D721Med (cell line): ENCODE measurements around the gene UBE2R2.
"Not testable (repeated sequence)": the region's sequence is repeated elsewhere in the genome, so short reads cannot be mapped to it uniquely, and the experiment has no call there.

ENCODE experiments used
- DNase-seq: peaks from one replicate; pipeline ENCODE4 v3.0.0; 2011; ENCODE audit warnings: low spot score; ENCODE audit not compliant: insufficient read length
- FAIRE-seq: peaks from 2 replicates; lab custom pipeline; 2011; peaks lifted over from hg19 to GRCh38; lab: Jason Lieb, UNC
- CTCF ChIP-seq: IDR thresholded peaks from 2 replicates; pipeline ENCODE4 v1.5.1; 2012; ENCODE audit warnings: mild to moderate bottlenecking, control low read depth; ENCODE audit not compliant: insufficient read depth; ENCODE audit errors: missing control alignments

UBE2R2 gene

GRCh38 chr9:33843312-33843961 lies 26.5 kb downstream of the UBE2R2 start:
- FAIRE-seq (no peak), DNase-seq (no peak)
- no peak for TF ChIP-seq CTCF

DNA sequence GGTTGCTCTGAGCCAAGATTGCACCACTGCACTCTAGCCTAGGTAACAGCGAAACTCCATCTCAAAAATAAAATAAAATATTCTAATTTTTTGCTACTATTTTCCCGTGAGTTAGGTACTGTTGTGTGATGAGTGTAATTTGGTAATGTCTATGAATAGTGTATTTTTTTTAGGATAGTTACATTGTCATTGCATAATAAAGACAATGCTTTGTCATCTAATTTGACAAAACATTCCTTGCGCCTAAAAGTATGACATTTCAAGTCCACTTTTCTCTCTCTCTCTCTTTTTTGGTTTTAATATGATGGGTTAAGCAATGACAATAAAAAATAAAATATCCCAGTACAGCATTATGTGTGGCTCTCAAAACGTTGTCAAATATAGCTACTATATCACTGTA lies 29.3 kb downstream of the UBE2R2 start:
- DNase-seq = no peak
- FAIRE-seq = no peak
- no peak for TF ChIP-seq CTCF

DNA sequence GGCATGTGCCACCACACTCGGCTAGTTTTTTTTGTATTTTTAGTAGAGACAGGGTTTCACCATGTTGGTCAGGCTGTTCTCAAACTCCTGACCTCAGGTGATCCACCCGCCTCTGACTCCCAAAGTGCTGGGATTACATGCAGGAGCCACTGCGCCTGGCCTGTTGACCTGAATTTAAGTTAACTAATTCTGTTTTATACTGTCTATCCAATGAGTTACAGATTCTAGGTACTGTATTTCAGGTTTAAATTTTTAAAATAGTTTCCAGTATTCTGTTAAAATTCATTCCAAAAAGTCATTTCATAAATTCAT lies 30.9 kb downstream of the UBE2R2 start:
- DNase-seq, FAIRE-seq: not testable (repeated sequence)

DNA sequence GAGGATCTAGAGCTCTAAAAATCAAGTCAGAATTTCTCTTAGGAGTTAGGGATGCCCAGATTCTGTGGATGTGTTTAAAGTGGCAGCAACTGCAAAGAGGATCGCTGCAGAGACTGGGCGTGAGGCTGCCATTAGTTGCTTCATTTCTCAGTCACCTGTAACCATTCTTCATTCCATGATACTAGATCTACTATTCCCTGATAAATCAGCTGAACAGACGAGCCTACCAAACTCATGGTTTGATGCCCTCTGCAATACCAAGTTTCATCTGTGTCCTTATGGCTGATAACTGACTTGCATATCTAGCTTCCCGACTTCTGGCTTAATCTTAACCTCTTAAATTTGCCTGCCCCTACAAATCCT lies 33.3 kb downstream of the UBE2R2 start:
- DNase-seq (no peak), FAIRE-seq (no peak)
- TF ChIP-seq CTCF = no peak

DNA sequence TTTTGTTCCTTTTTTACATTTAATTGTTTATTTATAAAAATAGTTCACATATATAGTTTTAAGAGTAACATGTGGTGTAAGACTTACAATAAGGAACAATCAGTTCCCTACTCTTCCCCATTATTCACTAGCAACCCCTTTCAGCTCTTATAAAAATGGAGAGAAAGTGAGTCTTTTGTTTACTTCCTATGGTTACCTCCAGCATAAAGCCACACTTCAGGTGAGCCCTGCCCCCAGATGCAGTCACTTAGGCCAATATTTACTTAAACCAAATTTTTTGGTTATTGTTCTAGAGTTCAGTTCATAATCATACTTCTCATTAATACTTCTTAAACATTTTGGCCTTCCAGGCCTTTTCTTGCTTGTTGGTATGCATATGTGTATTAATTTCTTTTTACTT lies 33.7 kb downstream of the UBE2R2 start:
- TF ChIP-seq CTCF = no peak
- FAIRE-seq (no peak), DNase-seq (no peak)

DNA sequence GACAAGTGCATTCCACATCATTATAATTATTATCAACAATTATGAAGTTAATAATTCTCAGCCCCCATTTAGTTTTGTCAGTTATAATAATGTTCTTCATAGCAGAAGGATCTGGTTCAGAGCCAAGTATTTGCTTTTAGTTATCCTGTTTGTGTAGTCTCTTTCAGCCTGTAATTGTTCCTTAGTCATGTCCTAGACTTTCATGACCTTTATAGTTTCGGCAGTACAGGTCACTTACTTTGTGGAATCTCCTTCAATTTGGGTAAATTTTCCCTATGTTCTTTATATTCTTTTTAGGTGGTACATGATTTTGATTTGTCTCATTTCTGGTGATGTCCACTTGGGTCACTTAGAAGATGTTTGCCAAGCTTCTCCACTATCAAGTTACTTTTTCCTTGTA lies 34.3 kb downstream of the UBE2R2 start:
- TF ChIP-seq CTCF = no peak
- FAIRE-seq = no peak
- DNase-seq = no peak

DNA sequence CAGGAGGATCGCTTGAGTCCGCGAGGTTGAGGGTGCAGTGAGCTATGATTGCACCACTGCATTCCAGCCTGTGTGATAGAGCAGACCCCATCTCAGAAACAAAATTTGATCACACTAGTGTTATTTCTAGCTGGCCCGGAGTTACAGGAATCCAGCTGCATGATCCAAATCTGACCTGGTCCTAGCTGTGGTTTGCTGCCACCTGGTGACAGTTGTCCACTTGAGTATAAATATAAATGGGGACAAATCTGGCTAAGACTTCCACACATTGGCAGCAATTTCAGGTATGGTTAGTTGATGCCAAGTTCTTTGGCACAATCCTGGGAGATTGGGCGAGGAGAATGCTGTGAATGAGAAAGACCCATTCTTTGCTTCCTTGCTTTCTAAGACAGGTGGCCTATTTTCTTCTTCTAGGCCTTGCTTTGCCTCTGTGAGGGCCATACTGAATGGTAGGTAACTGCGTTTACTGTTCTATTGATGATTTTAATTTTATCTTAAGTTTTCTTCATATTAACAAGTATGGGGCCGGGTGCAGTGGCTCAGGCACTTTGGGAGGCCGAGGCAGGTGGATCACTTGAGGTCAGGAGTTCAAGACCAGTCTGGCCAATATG lies 35.4 kb downstream of the UBE2R2 start:
- FAIRE-seq = no peak
- no peak for DNase-seq
- TF ChIP-seq CTCF = peak; percentile 62
